Endothelial cell of umbilical vein (primary cell): Measurements from ENCODE around the gene PPFIA3. TPM values are rescaled to one million over a fixed set of nuclear protein-coding genes. Genes with fewer than 3 reads are reported as not detected.
A peak's percentile ranks its signal among the peaks of the same experiment; 100 is the strongest.

Experiments used
- BruUV-seq: library from RNA; stranded (reverse); fragments of 400-500 nt; replicated peaks from 2 replicates; lab custom pipeline; 2021; lab: Mats Ljungman, UMichigan
- CTCF ChIA-PET: fragments of 300-600, 350-600 bp; sonication (Branson Sonifier 250); formaldehyde crosslinking; loops from one replicate; lab custom pipeline; 2021; ENCODE audit warnings: antibody characterized with exemption, inconsistent platforms; lab: Charles Lee
- POLR2A ChIA-PET: fragments of 300-600, 350-600 bp; sonication (Branson Sonifier 250); formaldehyde crosslinking; loops from one replicate; lab custom pipeline; 2021; ENCODE audit warnings: antibody characterized with exemption, inconsistent platforms; lab: Charles Lee
- DNase-seq: peaks from one replicate; pipeline ENCODE4 v3.0.0-alpha.2; 2011; ENCODE audit warnings: low read depth, low spot score
- FAIRE-seq: peaks from 2 replicates; lab custom pipeline; 2011; peaks lifted over from hg19 to GRCh38; lab: Jason Lieb, UNC
- H2AFZ ChIP-seq: 2 replicates; pipeline ENCODE4 v1.6.0; 2012; ENCODE audit warnings: low read depth, low read length, control low read depth, inconsistent platforms
- H3K27ac ChIP-seq: 2 replicates; pipeline ENCODE4 v1.5.1; 2011; ENCODE audit warnings: low read depth, mild to moderate bottlenecking, control low read depth, low read length, moderate library complexity; ENCODE audit not compliant: insufficient read depth
- H3K27me3 ChIP-seq, 2 experiments: 2 replicates each; pipeline versions ENCODE4 v1.6.0 to v1.6.1; 2011; ENCODE audit warnings: low read length in 2 of 2, mixed read lengths in 1 of 2; ENCODE audit not compliant: control insufficient read depth in 2 of 2, insufficient read depth in 2 of 2
- H3K36me3 ChIP-seq, 2 experiments: 2 replicates in 1 of 2; 3 replicates in 1 of 2; pipeline ENCODE4 v1.5.1; 2011; ENCODE audit warnings: low read length in 2 of 2, mild to moderate bottlenecking in 1 of 2, moderate library complexity in 1 of 2; ENCODE audit not compliant: control insufficient read depth in 2 of 2, insufficient read depth in 2 of 2; ENCODE audit errors: extremely low read depth in 1 of 2
- H3K4me1 ChIP-seq: 3 replicates; pipeline ENCODE4 v1.5.1; 2011; ENCODE audit warnings: mild to moderate bottlenecking, low read length; ENCODE audit not compliant: control insufficient read depth, insufficient read depth; ENCODE audit errors: extremely low read depth
- H3K4me2 ChIP-seq: 2 replicates; pipeline ENCODE4 v1.6.1; 2011; ENCODE audit warnings: low read length, control low read depth, mixed read lengths; ENCODE audit not compliant: insufficient read depth
- H3K4me3 ChIP-seq, 3 experiments: fragments of 200-600 bp in 1 of 3; sonication (generic), shearing (Covaris generic) in 1 of 3; replicated peaks in 1 of 3; 2 replicates each; pipeline ENCODE4 v1.5.1; 2011 to 2016; ENCODE audit warnings: control low read depth in 3 of 3, low read length in 3 of 3, mild to moderate bottlenecking in 2 of 3, inconsistent platforms in 1 of 3, low read depth in 1 of 3, moderate library complexity in 1 of 3; ENCODE audit not compliant: insufficient read depth in 1 of 3
- H3K79me2 ChIP-seq: 2 replicates; pipeline ENCODE4 v1.6.0; 2012; ENCODE audit warnings: low read length, inconsistent platforms; ENCODE audit not compliant: control insufficient read depth, insufficient read depth
- H3K9ac ChIP-seq: replicated peaks from 2 replicates; pipeline ENCODE3; 2011; ENCODE audit warnings: low read length, control low read depth; ENCODE audit not compliant: insufficient read depth; ENCODE audit errors: extremely low read depth
- H3K9me1 ChIP-seq: replicated peaks from 3 replicates; pipeline ENCODE4 v1.6.0; 2011; ENCODE audit warnings: mild to moderate bottlenecking, low read length; ENCODE audit not compliant: control insufficient read depth, insufficient read depth; ENCODE audit errors: extremely low read depth
- H3K9me3 ChIP-seq: replicated peaks from 2 replicates; pipeline ENCODE4 v1.5.1; 2012; ENCODE audit warnings: low read length, inconsistent platforms; ENCODE audit not compliant: control insufficient read depth, insufficient read depth
- H4K20me1 ChIP-seq: replicated peaks from 2 replicates; pipeline ENCODE3; 2011; ENCODE audit warnings: mild to moderate bottlenecking, low read length; ENCODE audit not compliant: control insufficient read depth, insufficient read depth; ENCODE audit errors: extremely low read depth
- CTCF ChIP-seq, 2 donors: IDR thresholded peaks; 1 replicate in 1 of 2; 2 replicates in 1 of 2; pipeline ENCODE4 v1.5.1; 2011; ENCODE audit warnings: low read length in 2 of 2, mild to moderate bottlenecking in 2 of 2, moderate library complexity in 2 of 2, control low read depth in 1 of 2, inconsistent platforms in 1 of 2, low read depth in 1 of 2; ENCODE audit not compliant: insufficient read depth in 1 of 2; ENCODE audit errors: extremely low read depth in 1 of 2
- EZH2 ChIP-seq: IDR thresholded peaks from 2 replicates; pipeline ENCODE4 v1.6.1; 2012; ENCODE audit warnings: borderline replicate concordance, low read depth, mild to moderate bottlenecking, moderate library complexity, low read length, inconsistent platforms; ENCODE audit not compliant: severe bottlenecking
- FOS ChIP-seq: IDR thresholded peaks from 2 replicates; pipeline ENCODE4 v1.6.1; 2011; ENCODE audit warnings: mild to moderate bottlenecking, low read length, moderate library complexity, borderline replicate concordance; ENCODE audit not compliant: insufficient read depth
- GATA2 ChIP-seq: IDR thresholded peaks from 2 replicates; pipeline ENCODE4 v1.7.0; 2011; ENCODE audit warnings: low read depth, mild to moderate bottlenecking, moderate library complexity, mixed read lengths, low read length; ENCODE audit not compliant: insufficient read length, insufficient read depth
- JUN ChIP-seq: IDR thresholded peaks from 2 replicates; pipeline ENCODE4 v1.6.1; 2011; ENCODE audit warnings: borderline replicate concordance, low read depth; ENCODE audit not compliant: insufficient read length, insufficient read depth
- MAX ChIP-seq: IDR thresholded peaks from 2 replicates; pipeline ENCODE4 v1.6.1; 2011; ENCODE audit not compliant: insufficient read depth, insufficient read length
- MYC ChIP-seq: IDR thresholded peaks from one replicate; pipeline ENCODE4 v1.6.1; 2011; ENCODE audit warnings: mild to moderate bottlenecking, low read depth, low read length
- POLR2A ChIP-seq: IDR thresholded peaks from 2 replicates; pipeline ENCODE4 v1.6.1; 2012; ENCODE audit warnings: low read depth, mild to moderate bottlenecking, control low read depth, low read length
- POLR2AphosphoS5 ChIP-seq: IDR thresholded peaks from 2 replicates; pipeline ENCODE4 v1.6.1; 2012; ENCODE audit warnings: low read depth, mild to moderate bottlenecking, control low read depth, low read length, moderate library complexity; ENCODE audit not compliant: insufficient read depth
- dilution Hi-C: fragments of 300-500 bp; cut with MboI; formaldehyde crosslinking; loops from one replicate; pipeline ENCODE4 v1.15.0; 2019; ENCODE audit warnings: low sequenced_read_pairs; ENCODE audit not compliant: extremely low pct_ligation_motif_present
- intact Hi-C: fragments of 100-400 bp; cut with micrococcal nuclease; formaldehyde crosslinking; loops from one replicate; pipeline ENCODE4 v1.10.0; 2022
- polyA plus RNA-seq, 4 experiments: library from polyadenylated mRNA; depleted of rRNA in 3 of 4; stranded (reverse) in 3 of 4; unstranded in 1 of 4; fragments of >200 nt; gene quantifications; 2 replicates each; pipeline versions ENCODE4 v1.2.1 to v1.2.3, GENCODE V29; 2011 to 2012; ENCODE audit warnings: missing spikeins in 1 of 4
- total RNA-seq: library from RNA; stranded (reverse); gene quantifications from 2 replicates; pipeline ENCODE4 v1.2.3, GENCODE V29; 2021

Gene PPFIA3
- total and polyA plus RNA-seq, 2 donors (not counting 3 experiments of a cell fraction or from before 2014, with no cell fraction given): 1.3 to 2.0 TPM

GRCh38 chr19:49070416-49070815, 48.9 kb upstream of the PPFIA3 start:
- Histone ChIP-seq H3K36me3 (no peaks in the 10 kb centered on the region), H3K79me2 (no peaks in the 10 kb centered on the region), H3K9me3 (no peaks in the 10 kb centered on the region), H3K27ac (no peak overlapping the region), H4K20me1 (no peaks in the 10 kb centered on the region), H3K9ac (no peak overlapping the region), H3K4me2 (no peak overlapping the region), H3K9me1 (no peaks in the 10 kb centered on the region), H2AFZ (no peak overlapping the region), H3K4me1 (no peaks in the 10 kb centered on the region), H3K27me3 (peaks cover 40 to 51% of the 10 kb centered on the region in 2 experiments), H3K4me3 (no peak overlapping the region)
- ChIA-PET POLR2A (no interaction called here), CTCF (interaction anchor here (0.6 to 1.8 kb wide), 7 partner anchors 13 to 379 kb away, joined by 3 to 5 read pairs (median 5); partner anchors contain the start of gene CGB7)
- intact Hi-C loops: no loop called here
- no TSS peak for BruUV-seq
- dilution Hi-C loops: no loop called here
- TF ChIP-seq MYC (no peak), FOS (no peak), POLR2AphosphoS5 (no peak), CTCF (IDR thresholded peaks at IDR 0.05; ENCODE audit: extremely low read depth in 1 of 2, insufficient read depth in 1 of 2, low read depth in 1 of 2, low read length in 2 of 2) (no peak), POLR2A (no peak)
- FAIRE-seq (no peak), DNase-seq (no peak)

- Histone ChIP-seq H3K27ac (no peak overlapping the region), H3K9me3 (no peaks in the 10 kb centered on the region), H3K9ac (no peak overlapping the region), H3K9me1 (no peaks in the 10 kb centered on the region), H4K20me1 (no peaks in the 10 kb centered on the region), H3K4me3 (no peak overlapping the region), H3K27me3 (peaks cover 27 to 35% of the 10 kb centered on the region in 2 experiments), H3K4me2 (no peak overlapping the region), H3K4me1 (no peaks in the 10 kb centered on the region), H3K36me3 (no peaks in the 10 kb centered on the region), H2AFZ (peak overlapping the region; percentile 73), H3K79me2 (no peaks in the 10 kb centered on the region)
- intact Hi-C loops (no loop called here), dilution Hi-C loops (no loop called here)
- ChIA-PET POLR2A (no interaction called here), CTCF (no interaction called here)
- TF ChIP-seq CTCF (IDR thresholded peaks at IDR 0.05; ENCODE audit: extremely low read depth in 1 of 2, insufficient read depth in 1 of 2, low read depth in 1 of 2, low read length in 2 of 2) (no peak), FOS (no peak), EZH2 (peak; percentile 92), POLR2A (no peak), MAX (no peak), GATA2 (no peak), JUN (no peak), MYC (no peak), POLR2AphosphoS5 (no peak)
- no peak for FAIRE-seq
- BruUV-seq: no TSS peak
- no peak for DNase-seq
These were observed 47.3 kb upstream of the PPFIA3 start for GRCh38 chr19:49071860-49072547.
